Right lobe of liver (tissue), 6 donors: ENCODE results near the gene SLCO4A1. TPM values are rescaled to one million over a fixed set of nuclear protein-coding genes. Genes with fewer than 3 reads are reported as not detected.

Source experiments
- ATAC-seq, 4 donors: fragments of 200-7000 bp; cut with Tn5 transposase; one replicate each; pipeline ENCODE4 v1.9.1; 2020; ENCODE audit warnings: mild to moderate bottlenecking in 4 of 4, moderate library complexity in 4 of 4
- DNase-seq, 3 donors: peaks; one replicate each; pipeline ENCODE4 v3.0.0-alpha.2; 2020
- H3K27ac ChIP-seq, 3 donors: fragments of 200-600 bp; one replicate each; pipeline ENCODE4 v1.8.0; 2022
- H3K27me3 ChIP-seq, 2 donors: fragments of 200-600 bp; one replicate each; pipeline ENCODE4 v1.8.0; 2022
- H3K36me3 ChIP-seq, 4 donors: fragments of 200-600 bp; sonication (generic) in 1 of 4; one replicate each; pipeline versions ENCODE4 v1.5.1 to v1.8.0; 2017 to 2022; ENCODE audit warnings: control low read depth in 1 of 4
- H3K4me1 ChIP-seq, 4 donors: fragments of 200-600 bp; sonication (generic) in 1 of 4; one replicate each; pipeline versions ENCODE4 v1.5.1 to v1.8.0; 2017 to 2022; ENCODE audit warnings: control low read depth in 1 of 4
- H3K4me3 ChIP-seq, 3 donors: fragments of 200-600 bp; one replicate each; pipeline ENCODE4 v1.8.0; 2022
- H3K9me3 ChIP-seq, 4 donors: fragments of 200-600 bp; sonication (generic) in 1 of 4; one replicate each; pipeline versions ENCODE4 v1.5.1 to v1.8.0; 2017 to 2022; ENCODE audit warnings: control low read depth in 1 of 4
- CTCF ChIP-seq, 4 donors: fragments of 200-600 bp in 3 of 4; fragments of 450-650 bp in 1 of 4; IDR thresholded peaks; one replicate each; pipeline versions ENCODE4 v1.5.1 to v1.8.0; 2016 to 2022; ENCODE audit warnings: antibody characterized with exemption in 4 of 4, mild to moderate bottlenecking in 2 of 4
- POLR2A ChIP-seq: fragments of 450-650 bp; IDR thresholded peaks from one replicate; pipeline ENCODE4 v1.6.1; 2017; ENCODE audit warnings: antibody characterized with exemption, mild to moderate bottlenecking
- WGBS: methylation state at CpG from one replicate; pipeline ENCODE4 v1.1.6; 2018; ENCODE audit warnings: low coverage, low lambda C conversion rate; ENCODE audit not compliant: insufficient coverage; ENCODE audit errors: missing lambda C conversion rate; 5-methylcytosine and 5-hydroxymethylcytosine counted together
- intact Hi-C, 2 donors: fragments of 100-400 bp; cut with DNase I; formaldehyde crosslinking; loops; one replicate each; pipeline versions ENCODE4 v1.11.2 to v1.14.1; 2022
- total RNA-seq, 6 experiments: library from RNA; depleted of rRNA in 2 of 6; stranded (reverse); fragments of >200 nt in 2 of 6; fragmentation: NEBNext Ultra II Directional in 3 of 6; extraction: Animal tissue kit (Norgen Biotek cat#: 25700) in 3 of 6; gene quantifications; one replicate each; pipeline versions ENCODE4 v1.1.0 to v1.2.4, GENCODE V29; 2016 to 2023
- donor health status: DM: no; HTN: yes; CAD: no.
- donor health status: DM: no; HTN: no; CAD: no.
- donor health status: DM: no; HTN: no; CAD: no.
- donor health status: DM: no; HTN: yes; CAD: no.
- donor health status: DM: no; HTN: yes; CAD: no.

SLCO4A1 gene
- total RNA-seq, 6 experiments from 2014 or later = 0.93 to 8.8 (median 4.3) TPM

GRCh38 chr20:62621251-62622110 lies 20.8 kb upstream of the SLCO4A1 start:
- no peak for TF ChIP-seq POLR2A
- no peak for TF ChIP-seq CTCF (IDR thresholded peaks at IDR 0.05)
- ATAC-seq (no peak), DNase-seq (peak in 1 of 3 donors; percentile 48)
- H3K9me3 ChIP-seq = no peaks in the 10 kb centered on the region
- H3K36me3 ChIP-seq = no peaks in the 10 kb centered on the region
- 79% methylated on average over 11 of the region's 34 CpGs for WGBS
- no peaks in the 10 kb centered on the region for H3K27me3 ChIP-seq
- intact Hi-C loops = no loop called here
- H3K4me3 ChIP-seq = no peak overlapping the region
- no peak overlapping the region for H3K27ac ChIP-seq
- H3K4me1 ChIP-seq = peaks cover 0 to 20% (median 3%) of the 10 kb centered on the region in 4 donors

- Histone ChIP-seq H3K4me1 (peaks cover 0 to 17% (median 3%) of the 10 kb centered on the region in 4 donors), H3K4me3 (no peak overlapping the region), H3K9me3 (no peaks in the 10 kb centered on the region), H3K27ac (peak overlapping the region; percentile 61 to 89 (median 87)), H3K36me3 (no peaks in the 10 kb centered on the region), H3K27me3 (no peaks in the 10 kb centered on the region)
- WGBS = 69% methylated on average over 12 of the region's 25 CpGs
- intact Hi-C loops = no loop called here
- no peak for DNase-seq
- no peak for ATAC-seq
- TF ChIP-seq CTCF (IDR thresholded peaks at IDR 0.05) (no peak), POLR2A (no peak)
Observed at GRCh38 chr20:62622178-62622876, 20.0 kb upstream of the SLCO4A1 start.

- intact Hi-C loops = no loop called here
- no peaks in the 10 kb centered on the region for H3K27me3 ChIP-seq
- ATAC-seq = no peak
- 20% methylated on average over 4 of the region's 29 CpGs for WGBS
- peaks cover 0 to 17% (median 3%) of the 10 kb centered on the region in 4 donors for H3K4me1 ChIP-seq
- H3K27ac ChIP-seq = peak overlapping the region; percentile 61 to 89 (median 87)
- TF ChIP-seq POLR2A (no peak), CTCF (IDR thresholded peaks at IDR 0.05) (no peak)
- H3K9me3 ChIP-seq = no peaks in the 10 kb centered on the region
- H3K36me3 ChIP-seq = no peaks in the 10 kb centered on the region
- no peak overlapping the region for H3K4me3 ChIP-seq
- peak in 1 of 3 donors; percentile 55 for DNase-seq
Observed at GRCh38 chr20:62622877-62623487, 19.3 kb upstream of the SLCO4A1 start.

DNA sequence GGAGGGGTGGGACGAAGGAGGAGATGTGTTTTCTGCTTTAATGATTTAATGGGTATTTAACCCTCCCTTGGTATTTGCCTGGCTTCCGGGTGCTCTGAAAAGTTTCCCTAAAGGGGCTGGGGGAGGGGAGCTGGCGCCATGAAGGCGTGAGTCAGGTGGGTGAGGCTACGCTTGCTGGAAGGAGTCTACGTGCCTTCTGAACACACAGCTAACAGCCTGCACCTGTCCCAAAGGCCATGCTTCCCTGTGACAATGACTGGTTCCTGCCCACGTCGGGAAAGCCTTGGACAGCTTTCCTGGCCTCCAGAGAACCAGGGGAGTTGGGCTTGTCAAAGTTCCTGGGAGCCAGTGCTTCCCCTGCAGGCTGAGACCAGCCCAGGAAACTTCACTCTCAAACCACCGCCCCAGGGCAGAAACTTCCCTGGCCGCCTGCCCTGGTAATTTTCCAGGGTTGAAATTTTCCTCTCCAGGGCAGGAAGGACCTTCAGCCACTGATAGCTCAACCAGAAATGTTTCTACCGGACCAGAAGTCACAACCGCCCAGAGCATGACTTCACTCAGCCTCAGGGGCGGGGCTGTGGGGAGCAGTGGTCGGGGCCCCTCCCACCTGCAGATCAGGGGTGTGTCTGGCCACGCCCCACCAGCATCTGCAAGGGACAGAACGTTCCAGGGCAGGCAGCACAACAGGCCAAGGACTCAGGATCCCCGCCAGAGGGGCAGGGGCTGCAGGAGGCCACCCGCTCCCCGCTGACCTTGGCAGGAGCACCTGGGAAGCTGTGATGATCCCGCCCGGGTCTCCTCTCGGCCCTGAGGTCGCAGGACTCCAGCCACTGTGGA lies 18.6 kb upstream of the SLCO4A1 start:
- Histone ChIP-seq H3K27me3 (no peaks in the 10 kb centered on the region), H3K4me3 (no peak overlapping the region), H3K9me3 (no peaks in the 10 kb centered on the region), H3K4me1 (peaks cover 0 to 17% (median 3%) of the 10 kb centered on the region in 4 donors), H3K36me3 (no peaks in the 10 kb centered on the region), H3K27ac (peak overlapping the region; percentile 61 to 89 (median 87))
- intact Hi-C loops = no loop called here
- DNase-seq = peak; percentile 91 to 94 (median 94)
- TF ChIP-seq POLR2A = peak; percentile 53
- peak in 1 of 4 donors; percentile 9 for TF ChIP-seq CTCF (IDR thresholded peaks at IDR 0.05)
- 4% methylated on average over 4 of the region's 23 CpGs for WGBS
- ATAC-seq = peak; percentile 91 to 94 (median 92)
